Measurements from ENCODE around the gene TOMM20.

The TOMM20 gene

GRCh38 chr1:235133086-235133485 lies 4.4 kb upstream of the TOMM20 start:
- DNase-seq = no peak

- no peak for DNase-seq
Measured at GRCh38 chr1:235131961-235132360, 3.3 kb upstream of the TOMM20 start.

- DNase-seq = no peak
Measured at GRCh38 chr1:235130766-235131270, 2.2 kb upstream of the TOMM20 start.

- DNase-seq = no peak
Measured at GRCh38 chr1:235129774-235130570, 1.3 kb upstream of the TOMM20 start.

- peak; percentile 31 for DNase-seq
Measured at GRCh38 chr1:235127732-235128455, 743 bp downstream of the TOMM20 start.

GRCh38 chr1:235127203-235127602 lies 1.4 kb downstream of the TOMM20 start:
- no peak for DNase-seq

- no peak for DNase-seq
Measured at GRCh38 chr1:235124665-235125064, 4.0 kb downstream of the TOMM20 start.

- no peak for DNase-seq
Measured at GRCh38 chr1:235124111-235124510, 4.5 kb downstream of the TOMM20 start.

- no peak for DNase-seq
Measured at GRCh38 chr1:235122348-235122747, 6.3 kb downstream of the TOMM20 start.

GRCh38 chr1:235113183-235113917 lies 15.3 kb downstream of the TOMM20 start:
- no peak for DNase-seq

- DNase-seq = no peak
Measured at GRCh38 chr1:235112297-235113182, 16.1 kb downstream of the TOMM20 start.

- no peak for DNase-seq
Measured at GRCh38 chr1:235111107-235111506, 17.5 kb downstream of the TOMM20 start.

- DNase-seq = no peak
Measured at GRCh38 chr1:235108876-235109275, 19.8 kb downstream of the TOMM20 start.

GRCh38 chr1:235108185-235108593 lies 20.4 kb downstream of the TOMM20 start:
- DNase-seq = no peak

- DNase-seq = no peak
Measured at GRCh38 chr1:235107368-235108184, 21.1 kb downstream of the TOMM20 start.

GRCh38 chr1:235106457-235106856 lies 22.2 kb downstream of the TOMM20 start:
- DNase-seq = no peak

- DNase-seq = peak; percentile 87
Measured at GRCh38 chr1:235105051-235106043, 23.3 kb downstream of the TOMM20 start.

GRCh38 chr1:235102993-235103411 lies 25.6 kb downstream of the TOMM20 start:
- DNase-seq = no peak

GRCh38 chr1:235102259-235102582 lies 26.4 kb downstream of the TOMM20 start:
- DNase-seq = no peak

- no peak for DNase-seq
Measured at GRCh38 chr1:235101558-235102258, 26.9 kb downstream of the TOMM20 start.

All from activated CD4-positive, alpha-beta T cell treated with anti-CD3 and anti-CD28 coated beads, Interleukin-10, Interleukin-2, amounts not matched to agents 100 ng/mL and 50 ng/mL, durations not matched to agents 16 hours and 8 hours (primary cell).